Uterus (tissue), 2 donors: Measurements from ENCODE around the gene ZNF263.

Experiments
- POLR2A ChIP-seq, 2 donors: fragments of 450-650 bp; IDR thresholded peaks; one replicate each; pipeline ENCODE4 v1.6.1; 2016; ENCODE audit warnings: antibody characterized with exemption in 2 of 2, mild to moderate bottlenecking in 1 of 2, moderate library complexity in 1 of 2
- TF ChIP-seq, protein P1 (sequence below), 4 experiments: fragments of 200-600 bp in 2 of 4; fragments of 450-650 bp in 2 of 4; sonication (generic) in 2 of 4; IDR thresholded peaks; one replicate each; pipeline ENCODE4 v1.5.1; 2016 to 2019; ENCODE audit warnings: antibody characterized with exemption in 4 of 4, mild to moderate bottlenecking in 2 of 4, moderate library complexity in 1 of 4

- TF ChIP-seq, protein P1, sequence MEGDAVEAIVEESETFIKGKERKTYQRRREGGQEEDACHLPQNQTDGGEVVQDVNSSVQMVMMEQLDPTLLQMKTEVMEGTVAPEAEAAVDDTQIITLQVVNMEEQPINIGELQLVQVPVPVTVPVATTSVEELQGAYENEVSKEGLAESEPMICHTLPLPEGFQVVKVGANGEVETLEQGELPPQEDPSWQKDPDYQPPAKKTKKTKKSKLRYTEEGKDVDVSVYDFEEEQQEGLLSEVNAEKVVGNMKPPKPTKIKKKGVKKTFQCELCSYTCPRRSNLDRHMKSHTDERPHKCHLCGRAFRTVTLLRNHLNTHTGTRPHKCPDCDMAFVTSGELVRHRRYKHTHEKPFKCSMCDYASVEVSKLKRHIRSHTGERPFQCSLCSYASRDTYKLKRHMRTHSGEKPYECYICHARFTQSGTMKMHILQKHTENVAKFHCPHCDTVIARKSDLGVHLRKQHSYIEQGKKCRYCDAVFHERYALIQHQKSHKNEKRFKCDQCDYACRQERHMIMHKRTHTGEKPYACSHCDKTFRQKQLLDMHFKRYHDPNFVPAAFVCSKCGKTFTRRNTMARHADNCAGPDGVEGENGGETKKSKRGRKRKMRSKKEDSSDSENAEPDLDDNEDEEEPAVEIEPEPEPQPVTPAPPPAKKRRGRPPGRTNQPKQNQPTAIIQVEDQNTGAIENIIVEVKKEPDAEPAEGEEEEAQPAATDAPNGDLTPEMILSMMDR (IDR thresholded peaks at IDR 0.05) = no peak
- TF ChIP-seq POLR2A (IDR thresholded peaks at IDR 0.05) = no peak
These were observed 26.3 kb upstream of the ZNF263 start for GRCh38 chr16:3256866-3257465.
